Measurements from ENCODE around the gene LRP1B.

DNA sequence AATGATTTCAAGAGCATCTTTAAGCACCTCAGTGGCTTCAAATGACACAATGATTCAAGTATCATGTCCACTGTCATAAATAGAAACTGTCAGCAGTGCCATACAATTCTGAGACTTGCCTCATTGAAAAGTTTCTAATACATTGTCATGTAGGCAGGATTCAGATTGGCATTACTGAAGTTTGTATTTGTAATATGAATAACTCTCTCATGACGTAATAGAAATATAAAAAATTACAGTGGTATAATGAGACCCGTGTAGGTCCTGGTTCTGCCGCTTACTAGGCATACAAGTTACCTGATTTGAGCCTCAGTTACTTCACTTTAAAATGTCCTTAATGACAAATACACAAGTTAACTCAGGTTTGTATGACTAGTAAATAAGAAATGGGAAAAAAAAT, 1814.5 kb downstream of the LRP1B start:
- TF ChIP-seq, protein P1, sequence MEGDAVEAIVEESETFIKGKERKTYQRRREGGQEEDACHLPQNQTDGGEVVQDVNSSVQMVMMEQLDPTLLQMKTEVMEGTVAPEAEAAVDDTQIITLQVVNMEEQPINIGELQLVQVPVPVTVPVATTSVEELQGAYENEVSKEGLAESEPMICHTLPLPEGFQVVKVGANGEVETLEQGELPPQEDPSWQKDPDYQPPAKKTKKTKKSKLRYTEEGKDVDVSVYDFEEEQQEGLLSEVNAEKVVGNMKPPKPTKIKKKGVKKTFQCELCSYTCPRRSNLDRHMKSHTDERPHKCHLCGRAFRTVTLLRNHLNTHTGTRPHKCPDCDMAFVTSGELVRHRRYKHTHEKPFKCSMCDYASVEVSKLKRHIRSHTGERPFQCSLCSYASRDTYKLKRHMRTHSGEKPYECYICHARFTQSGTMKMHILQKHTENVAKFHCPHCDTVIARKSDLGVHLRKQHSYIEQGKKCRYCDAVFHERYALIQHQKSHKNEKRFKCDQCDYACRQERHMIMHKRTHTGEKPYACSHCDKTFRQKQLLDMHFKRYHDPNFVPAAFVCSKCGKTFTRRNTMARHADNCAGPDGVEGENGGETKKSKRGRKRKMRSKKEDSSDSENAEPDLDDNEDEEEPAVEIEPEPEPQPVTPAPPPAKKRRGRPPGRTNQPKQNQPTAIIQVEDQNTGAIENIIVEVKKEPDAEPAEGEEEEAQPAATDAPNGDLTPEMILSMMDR (IDR thresholded peaks at IDR 0.05 in 4 of 5, conservative IDR thresholded peaks at IDR 0.05 in 1 of 5) = no peak
- no peak for TF ChIP-seq POLR2A (IDR thresholded peaks at IDR 0.05)
